H9 (cell line): ENCODE results near the gene JMJD1C. TPM values are rescaled to one million over a fixed set of nuclear protein-coding genes. Genes with fewer than 3 reads are reported as not detected.
A peak's percentile ranks its signal among the peaks of the same experiment; 100 is the strongest.

Experiments
- DNase-seq: peaks from one replicate; pipeline ENCODE4 v3.0.0-alpha.2; 2017
- H2AFZ ChIP-seq: one replicate; pipeline ENCODE4 v1.6.1; 2013; ENCODE audit warnings: mild to moderate bottlenecking, low read length, control low read depth, moderate library complexity
- H2AK5ac ChIP-seq: 2 replicates; pipeline ENCODE4 v1.6.1; 2013; ENCODE audit warnings: low read length, control low read depth, mixed read lengths; ENCODE audit not compliant: insufficient read length
- H2BK120ac ChIP-seq: one replicate; pipeline ENCODE4 v1.6.1; 2013; ENCODE audit warnings: low read depth, mild to moderate bottlenecking, low read length, control low read depth, inconsistent platforms; ENCODE audit not compliant: poor library complexity, severe bottlenecking
- H2BK12ac ChIP-seq: 2 replicates; pipeline ENCODE4 v1.6.1; 2013; ENCODE audit warnings: low read length, control low read depth, mixed read lengths, low read depth; ENCODE audit not compliant: insufficient read length
- H2BK15ac ChIP-seq: 2 replicates; pipeline ENCODE4 v1.6.1; 2013; ENCODE audit warnings: low read depth, low read length, control low read depth
- H2BK20ac ChIP-seq: one replicate; pipeline ENCODE4 v1.6.1; 2013; ENCODE audit warnings: low read depth, mild to moderate bottlenecking, low read length, control low read depth, inconsistent platforms; ENCODE audit not compliant: poor library complexity, severe bottlenecking
- H2BK5ac ChIP-seq: 2 replicates; pipeline ENCODE4 v1.6.1; 2013; ENCODE audit warnings: low read length, control low read depth, mixed read lengths; ENCODE audit not compliant: insufficient read length
- H3K14ac ChIP-seq: 2 replicates; pipeline ENCODE4 v1.6.1; 2013; ENCODE audit warnings: low read length, control low read depth; ENCODE audit not compliant: insufficient read depth
- H3K18ac ChIP-seq: 2 replicates; pipeline ENCODE4 v1.6.1; 2013; ENCODE audit warnings: low read depth, mild to moderate bottlenecking, mixed read lengths, low read length, control low read depth; ENCODE audit not compliant: insufficient read length
- H3K23ac ChIP-seq: 2 replicates; pipeline ENCODE4 v1.6.1; 2013; ENCODE audit warnings: low read length, control low read depth, mixed read lengths, low read depth; ENCODE audit not compliant: insufficient read length
- H3K23me2 ChIP-seq: 2 replicates; pipeline ENCODE4 v1.6.1; 2013; ENCODE audit warnings: low read depth, mild to moderate bottlenecking, mixed read lengths, low read length, control low read depth; ENCODE audit not compliant: insufficient read length, poor library complexity, severe bottlenecking
- H3K27ac ChIP-seq: 2 replicates; pipeline ENCODE4 v1.5.1; 2013; ENCODE audit warnings: low read length, control low read depth, mixed read lengths, low read depth; ENCODE audit not compliant: insufficient read length
- H3K27me3 ChIP-seq: 2 replicates; pipeline ENCODE4 v1.6.1; 2013; ENCODE audit warnings: low read length, control low read depth, inconsistent platforms; ENCODE audit not compliant: insufficient read depth
- H3K4ac ChIP-seq: 2 replicates; pipeline ENCODE4 v1.6.1; 2013; ENCODE audit warnings: low read depth, mild to moderate bottlenecking, control low read depth, inconsistent platforms, low read length, moderate library complexity
- H3K4me1 ChIP-seq: 2 replicates; pipeline ENCODE4 v1.6.1; 2013; ENCODE audit warnings: low read length, control low read depth, inconsistent platforms; ENCODE audit not compliant: insufficient read depth
- H3K4me2 ChIP-seq: 2 replicates; pipeline ENCODE4 v1.6.1; 2013; ENCODE audit warnings: low read length, control low read depth, mixed read lengths; ENCODE audit not compliant: insufficient read length, insufficient read depth
- H3K56ac ChIP-seq: 2 replicates; pipeline ENCODE4 v1.6.1; 2013; ENCODE audit warnings: low read depth, mild to moderate bottlenecking, mixed read lengths, low read length, control low read depth; ENCODE audit not compliant: insufficient read length
- H3K79me1 ChIP-seq: 2 replicates; pipeline ENCODE4 v1.6.1; 2013; ENCODE audit warnings: low read depth, mild to moderate bottlenecking, moderate library complexity, low read length, control low read depth, inconsistent platforms; ENCODE audit not compliant: insufficient read depth, poor library complexity, severe bottlenecking
- H3K79me2 ChIP-seq: 2 replicates; pipeline ENCODE4 v1.6.1; 2013; ENCODE audit warnings: low read length, control low read depth, inconsistent platforms; ENCODE audit not compliant: insufficient read depth
- H3K9ac ChIP-seq: 2 replicates; pipeline ENCODE4 v1.6.1; 2013; ENCODE audit warnings: low read length, control low read depth, mixed read lengths; ENCODE audit not compliant: insufficient read length; ENCODE audit errors: extremely low read depth
- H3K9me3 ChIP-seq: one replicate; pipeline ENCODE4 v1.6.1; 2013; ENCODE audit warnings: low read depth, low read length, inconsistent platforms; ENCODE audit not compliant: control insufficient read depth
- H3T11ph ChIP-seq: one replicate; pipeline ENCODE4 v1.6.1; 2013; ENCODE audit warnings: mild to moderate bottlenecking, low read length, control low read depth, inconsistent platforms
- H4K20me1 ChIP-seq: one replicate; pipeline ENCODE4 v1.6.1; 2013; ENCODE audit not compliant: control insufficient read depth, insufficient read length, insufficient read depth
- H4K5ac ChIP-seq: 2 replicates; pipeline ENCODE4 v1.6.1; 2013; ENCODE audit warnings: low read depth, mild to moderate bottlenecking, mixed read lengths, low read length, control low read depth; ENCODE audit not compliant: insufficient read length
- H4K8ac ChIP-seq: replicated peaks from 2 replicates; pipeline ENCODE4 v1.6.1; 2013; ENCODE audit warnings: low read length, control low read depth, mixed read lengths, low read depth; ENCODE audit not compliant: insufficient read length
- H4K91ac ChIP-seq: 2 replicates; pipeline ENCODE4 v1.6.1; 2013; ENCODE audit warnings: low read depth, mild to moderate bottlenecking, moderate library complexity, mixed read lengths, low read length, control low read depth; ENCODE audit not compliant: insufficient read length
- H3K27ac Mint-ChIP-seq, 3 experiments: 2 replicates in 2 of 3; 3 replicates in 1 of 3; pipeline ENCODE4 v1.8.0; 2020 to 2021; ENCODE audit warnings: mixed read lengths in 3 of 3, mild to moderate bottlenecking in 1 of 3, moderate library complexity in 1 of 3
- H3K27me3 Mint-ChIP-seq: 2 replicates; pipeline ENCODE4 v1.8.0; 2021; ENCODE audit warnings: low read depth, mild to moderate bottlenecking, moderate library complexity, mixed read lengths
- H3K36me3 Mint-ChIP-seq, 3 experiments: 2 replicates in 2 of 3; 3 replicates in 1 of 3; pipeline ENCODE4 v1.8.0; 2020 to 2021; ENCODE audit warnings: low read depth in 3 of 3, mixed read lengths in 3 of 3; ENCODE audit not compliant: insufficient read depth in 1 of 3
- H3K4me1 Mint-ChIP-seq, 2 experiments: 2 replicates each; pipeline ENCODE4 v1.8.0; 2020; ENCODE audit warnings: mixed read lengths in 2 of 2
- H3K4me3 Mint-ChIP-seq, 2 experiments: 2 replicates in 1 of 2; 3 replicates in 1 of 2; pipeline ENCODE4 v1.8.0; 2020 to 2021; ENCODE audit warnings: mild to moderate bottlenecking in 2 of 2, mixed read lengths in 2 of 2, moderate library complexity in 1 of 2
- H3K9me3 Mint-ChIP-seq, 2 experiments: 2 replicates in 1 of 2; 3 replicates in 1 of 2; pipeline ENCODE4 v1.8.0; 2020; ENCODE audit warnings: mild to moderate bottlenecking in 2 of 2, mixed read lengths in 2 of 2, moderate library complexity in 1 of 2
- WGBS: extraction: QIAGEN DNeasy Blood & Tissue Kit; methylation state at CpG from one replicate; pipeline ENCODE4 v1.1.7; 2013; ENCODE audit warnings: missing lambda C conversion rate, low lambda C conversion rate, mixed read lengths; ENCODE audit not compliant: insufficient read length; ENCODE audit errors: extremely low coverage; 5-methylcytosine and 5-hydroxymethylcytosine counted together
- total RNA-seq: library from RNA; stranded (reverse); gene quantifications from 2 replicates; pipeline ENCODE4 v1.2.1, GENCODE V29; 2021
- TF ChIP-seq, protein P1 (sequence below): fragments of 200-600 bp; sonication (generic); conservative IDR thresholded peaks from 3 replicates; pipeline ENCODE4 v1.8.0; 2021; ENCODE audit warnings: antibody characterized with exemption, mild to moderate bottlenecking

JMJD1C gene
- total RNA-seq, 1 experiment from 2014 or later = 200 TPM

DNA sequence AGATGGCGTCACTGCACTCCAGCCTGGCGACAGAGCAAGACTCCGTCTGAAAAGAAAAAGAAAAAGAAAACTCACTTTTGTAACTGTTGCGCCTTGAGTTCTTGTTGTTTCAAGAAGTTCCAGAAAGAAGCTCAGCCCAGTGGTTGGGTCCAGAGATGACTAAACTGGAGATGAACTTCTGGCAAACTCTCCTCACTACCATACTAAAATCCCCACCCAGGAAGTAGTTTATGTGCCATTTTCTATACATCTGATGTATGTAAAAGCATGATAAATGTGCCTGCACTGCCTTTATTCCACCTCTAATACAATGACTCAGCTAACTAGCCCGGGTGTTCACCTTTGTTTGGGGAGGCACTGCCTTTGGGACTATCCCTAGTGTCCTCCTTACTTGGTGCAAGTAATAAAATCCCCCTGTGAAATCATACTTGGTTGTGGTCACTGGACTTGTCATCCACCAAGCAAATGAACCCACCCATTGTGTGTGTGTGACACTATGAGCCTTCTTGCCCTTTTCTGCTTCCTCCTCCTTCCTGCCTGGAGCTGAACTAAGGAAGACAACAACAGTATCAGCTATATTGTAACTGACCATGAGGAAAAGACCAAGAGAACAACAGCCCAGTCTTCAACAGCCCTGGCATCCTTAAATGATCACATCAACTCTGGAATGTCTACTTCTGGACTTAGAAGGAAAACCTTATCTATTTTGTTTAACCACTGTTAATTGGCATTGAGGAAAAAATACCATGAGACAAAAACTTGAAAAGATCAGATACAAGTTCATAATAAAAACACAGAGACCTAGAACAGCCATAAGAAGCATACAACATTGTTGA, 33.6 kb downstream of the JMJD1C start:
- H3K23ac ChIP-seq = no peak overlapping the region
- DNase-seq = no peak
- no peaks in the 10 kb centered on the region for H4K20me1 ChIP-seq
- Mint-ChIP-seq H3K36me3 (peaks cover 4 to 8% (median 5%) of the 10 kb centered on the region in 3 experiments; a peak in 3 of 7 replicates), H3K27ac (peak overlapping the region in 2 of 3 experiments; percentile 25 to 80; a peak in 3 of 7 replicates), H3K27me3 (no peaks in the 10 kb centered on the region), H3K4me1 (peaks cover 46 to 51% of the 10 kb centered on the region in 2 experiments), H3K9me3 (no peaks in the 10 kb centered on the region), H3K4me3 (no peak overlapping the region)
- no peak overlapping the region for H3K9ac ChIP-seq
- H3K18ac ChIP-seq = no peak overlapping the region
- peaks cover 7% of the 10 kb centered on the region for H3K4me1 ChIP-seq
- peaks cover 8% of the 10 kb centered on the region for H3K79me1 ChIP-seq
- no peak overlapping the region for H3K14ac ChIP-seq
- H3K23me2 ChIP-seq = no peaks in the 10 kb centered on the region
- H4K8ac ChIP-seq = no peak overlapping the region
- H3K9me3 ChIP-seq = no peaks in the 10 kb centered on the region
- no peaks in the 10 kb centered on the region for H3K27me3 ChIP-seq
- no peak overlapping the region for H2BK120ac ChIP-seq
- no peak overlapping the region for H2BK15ac ChIP-seq
- no peak overlapping the region for H3K4me2 ChIP-seq
- H3K27ac ChIP-seq = no peak overlapping the region
- H2BK12ac ChIP-seq = no peak overlapping the region
- no peak overlapping the region for H3K4ac ChIP-seq
- peaks cover 13% of the 10 kb centered on the region; the same call in 1 of the 2 replicates for H3K79me2 ChIP-seq
- no peak overlapping the region for H3K56ac ChIP-seq
- TF ChIP-seq, protein P1, sequence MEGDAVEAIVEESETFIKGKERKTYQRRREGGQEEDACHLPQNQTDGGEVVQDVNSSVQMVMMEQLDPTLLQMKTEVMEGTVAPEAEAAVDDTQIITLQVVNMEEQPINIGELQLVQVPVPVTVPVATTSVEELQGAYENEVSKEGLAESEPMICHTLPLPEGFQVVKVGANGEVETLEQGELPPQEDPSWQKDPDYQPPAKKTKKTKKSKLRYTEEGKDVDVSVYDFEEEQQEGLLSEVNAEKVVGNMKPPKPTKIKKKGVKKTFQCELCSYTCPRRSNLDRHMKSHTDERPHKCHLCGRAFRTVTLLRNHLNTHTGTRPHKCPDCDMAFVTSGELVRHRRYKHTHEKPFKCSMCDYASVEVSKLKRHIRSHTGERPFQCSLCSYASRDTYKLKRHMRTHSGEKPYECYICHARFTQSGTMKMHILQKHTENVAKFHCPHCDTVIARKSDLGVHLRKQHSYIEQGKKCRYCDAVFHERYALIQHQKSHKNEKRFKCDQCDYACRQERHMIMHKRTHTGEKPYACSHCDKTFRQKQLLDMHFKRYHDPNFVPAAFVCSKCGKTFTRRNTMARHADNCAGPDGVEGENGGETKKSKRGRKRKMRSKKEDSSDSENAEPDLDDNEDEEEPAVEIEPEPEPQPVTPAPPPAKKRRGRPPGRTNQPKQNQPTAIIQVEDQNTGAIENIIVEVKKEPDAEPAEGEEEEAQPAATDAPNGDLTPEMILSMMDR = no peak
- H2BK5ac ChIP-seq = no peak overlapping the region
- no peak overlapping the region for H4K91ac ChIP-seq
- H2AFZ ChIP-seq = no peak overlapping the region
- H4K5ac ChIP-seq = no peak overlapping the region
- no peak overlapping the region for H3T11ph ChIP-seq
- H2AK5ac ChIP-seq = no peak overlapping the region
- no peak overlapping the region for H2BK20ac ChIP-seq
- no CpG with 5 or more reads among the region's 5 CpGs for WGBS
